WTC11 (cell line): ENCODE measurements around the gene CLEC7A.

Source experiments
- CTCF ChIP-seq: fragments of 200-600 bp; IDR thresholded peaks from 2 replicates; pipeline ENCODE4 v1.8.0; 2022; ENCODE audit warnings: antibody characterized with exemption
- MAX ChIP-seq: sonication (generic); formaldehyde crosslinking; IDR thresholded peaks from 2 replicates; pipeline ENCODE4 v1.8.0; 2022; ENCODE audit warnings: mild to moderate bottlenecking, missing genetic modification reagents
- NFATC4 ChIP-seq: fragments of 250-450 bp; sonication (Bioruptor Pico); IDR thresholded peaks from 2 replicates; pipeline ENCODE4 v1.9.0; 2021; ENCODE audit warnings: mild to moderate bottlenecking
- NR3C1 ChIP-seq: sonication (generic); formaldehyde crosslinking; conservative IDR thresholded peaks from 2 replicates; pipeline ENCODE4 v1.8.1; 2023; ENCODE audit warnings: low read depth, mild to moderate bottlenecking, missing genetic modification reagents
- ZNF416 ChIP-seq: fragments of 250-450 bp; sonication (Bioruptor Pico); IDR thresholded peaks from 2 replicates; pipeline ENCODE4 v1.9.0; 2021; ENCODE audit warnings: mild to moderate bottlenecking, inconsistent platforms

- no peak for TF ChIP-seq MAX (CRISPR knock-in tag)
- no peak for TF ChIP-seq NR3C1 (CRISPR knock-in tag)
- TF ChIP-seq CTCF: no peak
- no peak for TF ChIP-seq NFATC4 (CRISPR knock-in tag)
- TF ChIP-seq ZNF416 (CRISPR knock-in tag): no peak
These were observed 16.1 kb downstream of the CLEC7A start for GRCh38 chr12:10113920-10114319.
